ENCODE measurements around the gene WFIKKN2. TPM values are rescaled to one million over a fixed set of nuclear protein-coding genes. Genes with fewer than 3 reads are reported as not detected.

WFIKKN2 gene
- polyA plus RNA-seq, 2 of the 4 experiments (the other 2 are of a cell fraction) = not detected

DNA sequence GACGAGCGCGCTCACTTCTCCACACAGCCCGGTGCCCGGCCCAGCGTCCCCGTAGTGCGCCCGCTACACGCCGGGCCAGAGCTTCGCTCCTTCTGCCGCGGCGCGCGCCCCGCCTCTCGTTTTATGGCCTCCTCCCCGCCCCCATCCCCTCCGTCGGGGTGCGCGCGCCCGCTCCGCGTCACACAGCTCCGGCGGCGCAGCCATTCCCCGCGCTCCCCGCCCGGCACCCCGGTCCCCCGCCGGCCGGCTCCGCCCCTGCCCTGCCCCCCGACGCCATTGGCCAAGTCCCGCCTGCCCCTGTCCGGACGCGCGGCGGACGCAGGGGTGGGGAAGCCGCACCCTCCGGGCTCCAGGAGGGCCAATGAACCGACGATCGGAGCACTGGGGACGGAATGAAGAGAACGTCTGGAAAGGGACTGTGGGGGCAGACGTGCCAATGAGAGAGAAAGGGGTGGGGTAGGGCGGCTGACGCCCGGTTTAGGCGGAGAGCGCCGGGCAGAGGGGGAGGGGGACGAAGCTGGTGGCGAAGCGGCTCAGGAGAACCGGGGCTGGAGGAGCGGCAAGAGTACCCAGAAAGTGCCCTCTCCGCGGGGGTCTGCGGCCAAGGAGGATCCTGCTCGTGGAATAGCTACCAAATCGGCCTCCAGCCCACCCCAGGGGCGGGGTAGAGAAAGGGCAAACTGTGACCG, 31.0 kb downstream of the WFIKKN2 start, which contains the start of gene TOB1 (continued):
- TF ChIP-seq, protein P1, sequence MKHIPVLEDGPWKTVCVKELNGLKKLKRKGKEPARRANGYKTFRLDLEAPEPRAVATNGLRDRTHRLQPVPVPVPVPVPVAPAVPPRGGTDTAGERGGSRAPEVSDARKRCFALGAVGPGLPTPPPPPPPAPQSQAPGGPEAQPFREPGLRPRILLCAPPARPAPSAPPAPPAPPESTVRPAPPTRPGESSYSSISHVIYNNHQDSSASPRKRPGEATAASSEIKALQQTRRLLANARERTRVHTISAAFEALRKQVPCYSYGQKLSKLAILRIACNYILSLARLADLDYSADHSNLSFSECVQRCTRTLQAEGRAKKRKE (CRISPR knock-in tag; IDR thresholded peaks at IDR 0.05; ENCODE audit: low read depth) = 0 out of 2 replicates have a peak, but pooled peaks have one; percentile 55
- TF ChIP-seq POLR2A (IDR thresholded peaks at IDR 0.05; ENCODE audit: low read length) (peak; percentile 100), FOSL2 (IDR thresholded peaks at IDR 0.05) (no peak), FOSL2 (CRISPR knock-in tag; IDR thresholded peaks at IDR 0.05) (peak; percentile 22; the same call in 1 of the 2 replicates), MAFK (IDR thresholded peaks at IDR 0.05; ENCODE audit: partially characterized antibody) (no peak), RCOR1 (IDR thresholded peaks at IDR 0.05; ENCODE audit: low read depth, low read length) (no peak), HEYL (CRISPR knock-in tag; IDR thresholded peaks at IDR 0.05) (no peak), CBX8 (IDR thresholded peaks at IDR 0.05) (no peak), JUN (IDR thresholded peaks at IDR 0.05) (peak; percentile 98 to 100), RNF2 (IDR thresholded peaks at IDR 0.05; ENCODE audit: borderline replicate concordance, low read depth) (no peak), NPAS2 (CRISPR knock-in tag; IDR thresholded peaks at IDR 0.05; ENCODE audit: borderline replicate concordance) (no peak), HOXA7 (CRISPR knock-in tag; IDR thresholded peaks at IDR 0.05) (peak; percentile 93), EHF (CRISPR knock-in tag; IDR thresholded peaks at IDR 0.05) (peak; percentile 64; the same call in 1 of the 2 replicates), HOXB13 (CRISPR knock-in tag; IDR thresholded peaks at IDR 0.05; ENCODE audit: low read depth) (no peak), EHMT2 (IDR thresholded peaks at IDR 0.05; ENCODE audit: low read depth) (no peak), NR3C1 (IDR thresholded peaks at IDR 0.05) (no peak), ESRRA (IDR thresholded peaks at IDR 0.05; ENCODE audit: borderline replicate concordance, low read length) (no peak), ZNF302 (CRISPR knock-in tag; IDR thresholded peaks at IDR 0.05) (no peak), KDM5A (IDR thresholded peaks at IDR 0.05) (no peak), RARB (CRISPR knock-in tag; IDR thresholded peaks at IDR 0.05) (0 out of 2 replicates have a peak, but pooled peaks have one; percentile 43), EP300 (IDR thresholded peaks at IDR 0.05) (0 out of 5 replicates have a peak, but pooled peaks of 1 of the 2 experiments have one; percentile 36), HDAC2 (IDR thresholded peaks at IDR 0.05) (no peak), ZFP36 (IDR thresholded peaks at IDR 0.05; ENCODE audit: borderline replicate concordance, partially characterized antibody) (no peak), BHLHE40 (IDR thresholded peaks at IDR 0.05; ENCODE audit: low read depth, low read length) (no peak), FOSB (CRISPR knock-in tag; IDR thresholded peaks at IDR 0.05) (peak; percentile 77), CHD2 (IDR thresholded peaks at IDR 0.05; ENCODE audit: low read length, partially characterized antibody) (peak; percentile 57), GATA3 (IDR thresholded peaks at IDR 0.05; ENCODE audit: borderline replicate concordance) (no peak; the same call in none of the 2 replicates), ZC3H11A (IDR thresholded peaks at IDR 0.05) (no peak), RAD21 (conservative IDR thresholded peaks at IDR 0.05 in 1 of 2, IDR thresholded peaks at IDR 0.05 in 1 of 2) (peak; percentile 7 to 8; a peak in 3 of 5 replicates), CBX2 (IDR thresholded peaks at IDR 0.05; ENCODE audit: borderline replicate concordance, low read depth) (no peak)
- TF ChIP-seq, protein P2, sequence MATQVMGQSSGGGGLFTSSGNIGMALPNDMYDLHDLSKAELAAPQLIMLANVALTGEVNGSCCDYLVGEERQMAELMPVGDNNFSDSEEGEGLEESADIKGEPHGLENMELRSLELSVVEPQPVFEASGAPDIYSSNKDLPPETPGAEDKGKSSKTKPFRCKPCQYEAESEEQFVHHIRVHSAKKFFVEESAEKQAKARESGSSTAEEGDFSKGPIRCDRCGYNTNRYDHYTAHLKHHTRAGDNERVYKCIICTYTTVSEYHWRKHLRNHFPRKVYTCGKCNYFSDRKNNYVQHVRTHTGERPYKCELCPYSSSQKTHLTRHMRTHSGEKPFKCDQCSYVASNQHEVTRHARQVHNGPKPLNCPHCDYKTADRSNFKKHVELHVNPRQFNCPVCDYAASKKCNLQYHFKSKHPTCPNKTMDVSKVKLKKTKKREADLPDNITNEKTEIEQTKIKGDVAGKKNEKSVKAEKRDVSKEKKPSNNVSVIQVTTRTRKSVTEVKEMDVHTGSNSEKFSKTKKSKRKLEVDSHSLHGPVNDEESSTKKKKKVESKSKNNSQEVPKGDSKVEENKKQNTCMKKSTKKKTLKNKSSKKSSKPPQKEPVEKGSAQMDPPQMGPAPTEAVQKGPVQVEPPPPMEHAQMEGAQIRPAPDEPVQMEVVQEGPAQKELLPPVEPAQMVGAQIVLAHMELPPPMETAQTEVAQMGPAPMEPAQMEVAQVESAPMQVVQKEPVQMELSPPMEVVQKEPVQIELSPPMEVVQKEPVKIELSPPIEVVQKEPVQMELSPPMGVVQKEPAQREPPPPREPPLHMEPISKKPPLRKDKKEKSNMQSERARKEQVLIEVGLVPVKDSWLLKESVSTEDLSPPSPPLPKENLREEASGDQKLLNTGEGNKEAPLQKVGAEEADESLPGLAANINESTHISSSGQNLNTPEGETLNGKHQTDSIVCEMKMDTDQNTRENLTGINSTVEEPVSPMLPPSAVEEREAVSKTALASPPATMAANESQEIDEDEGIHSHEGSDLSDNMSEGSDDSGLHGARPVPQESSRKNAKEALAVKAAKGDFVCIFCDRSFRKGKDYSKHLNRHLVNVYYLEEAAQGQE (IDR thresholded peaks at IDR 0.05) = no peak; the same call in 1 of the 2 replicates
- TF ChIP-seq, protein P3, sequence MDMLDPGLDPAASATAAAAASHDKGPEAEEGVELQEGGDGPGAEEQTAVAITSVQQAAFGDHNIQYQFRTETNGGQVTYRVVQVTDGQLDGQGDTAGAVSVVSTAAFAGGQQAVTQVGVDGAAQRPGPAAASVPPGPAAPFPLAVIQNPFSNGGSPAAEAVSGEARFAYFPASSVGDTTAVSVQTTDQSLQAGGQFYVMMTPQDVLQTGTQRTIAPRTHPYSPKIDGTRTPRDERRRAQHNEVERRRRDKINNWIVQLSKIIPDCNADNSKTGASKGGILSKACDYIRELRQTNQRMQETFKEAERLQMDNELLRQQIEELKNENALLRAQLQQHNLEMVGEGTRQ (IDR thresholded peaks at IDR 0.05) = no peak
- TF ChIP-seq, protein P4, sequence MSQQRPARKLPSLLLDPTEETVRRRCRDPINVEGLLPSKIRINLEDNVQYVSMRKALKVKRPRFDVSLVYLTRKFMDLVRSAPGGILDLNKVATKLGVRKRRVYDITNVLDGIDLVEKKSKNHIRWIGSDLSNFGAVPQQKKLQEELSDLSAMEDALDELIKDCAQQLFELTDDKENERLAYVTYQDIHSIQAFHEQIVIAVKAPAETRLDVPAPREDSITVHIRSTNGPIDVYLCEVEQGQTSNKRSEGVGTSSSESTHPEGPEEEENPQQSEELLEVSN (IDR thresholded peaks at IDR 0.05; ENCODE audit: borderline replicate concordance, low read depth) = no peak
- TF ChIP-seq, protein P5, sequence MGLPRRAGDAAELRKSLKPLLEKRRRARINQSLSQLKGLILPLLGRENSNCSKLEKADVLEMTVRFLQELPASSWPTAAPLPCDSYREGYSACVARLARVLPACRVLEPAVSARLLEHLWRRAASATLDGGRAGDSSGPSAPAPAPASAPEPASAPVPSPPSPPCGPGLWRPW (IDR thresholded peaks at IDR 0.05) = no peak
- TF ChIP-seq, protein P6, sequence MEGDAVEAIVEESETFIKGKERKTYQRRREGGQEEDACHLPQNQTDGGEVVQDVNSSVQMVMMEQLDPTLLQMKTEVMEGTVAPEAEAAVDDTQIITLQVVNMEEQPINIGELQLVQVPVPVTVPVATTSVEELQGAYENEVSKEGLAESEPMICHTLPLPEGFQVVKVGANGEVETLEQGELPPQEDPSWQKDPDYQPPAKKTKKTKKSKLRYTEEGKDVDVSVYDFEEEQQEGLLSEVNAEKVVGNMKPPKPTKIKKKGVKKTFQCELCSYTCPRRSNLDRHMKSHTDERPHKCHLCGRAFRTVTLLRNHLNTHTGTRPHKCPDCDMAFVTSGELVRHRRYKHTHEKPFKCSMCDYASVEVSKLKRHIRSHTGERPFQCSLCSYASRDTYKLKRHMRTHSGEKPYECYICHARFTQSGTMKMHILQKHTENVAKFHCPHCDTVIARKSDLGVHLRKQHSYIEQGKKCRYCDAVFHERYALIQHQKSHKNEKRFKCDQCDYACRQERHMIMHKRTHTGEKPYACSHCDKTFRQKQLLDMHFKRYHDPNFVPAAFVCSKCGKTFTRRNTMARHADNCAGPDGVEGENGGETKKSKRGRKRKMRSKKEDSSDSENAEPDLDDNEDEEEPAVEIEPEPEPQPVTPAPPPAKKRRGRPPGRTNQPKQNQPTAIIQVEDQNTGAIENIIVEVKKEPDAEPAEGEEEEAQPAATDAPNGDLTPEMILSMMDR (IDR thresholded peaks at IDR 0.05) = no peak
- TF ChIP-seq, protein P7, sequence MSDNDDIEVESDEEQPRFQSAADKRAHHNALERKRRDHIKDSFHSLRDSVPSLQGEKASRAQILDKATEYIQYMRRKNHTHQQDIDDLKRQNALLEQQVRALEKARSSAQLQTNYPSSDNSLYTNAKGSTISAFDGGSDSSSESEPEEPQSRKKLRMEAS (IDR thresholded peaks at IDR 0.05) = peak; percentile 79

Data from A549 (cell line).